DND-41 (cell line): ENCODE data around the gene A1BG.

Source experiments
- CTCF ChIP-seq: IDR thresholded peaks from 2 replicates; pipeline ENCODE4 v1.5.1; 2012; ENCODE audit warnings: borderline replicate concordance, low read length, moderate library complexity, mild to moderate bottlenecking; ENCODE audit not compliant: poor library complexity, severe bottlenecking; ENCODE audit errors: extremely low read depth
- EZH2 ChIP-seq: IDR thresholded peaks from 3 replicates; pipeline ENCODE4 v1.6.1; 2012; ENCODE audit warnings: borderline replicate concordance, low read depth, mild to moderate bottlenecking, moderate library complexity, low read length, inconsistent platforms; ENCODE audit not compliant: severe bottlenecking

GRCh38 chr19:58351990-58352755 is 1.1 kb downstream of the A1BG start:
- no peak for TF ChIP-seq EZH2
- no peak for TF ChIP-seq CTCF
